ENCODE measurements around the gene PHTF2. TPM values are rescaled to one million over a fixed set of nuclear protein-coding genes. Genes with fewer than 3 reads are reported as not detected.

The PHTF2 gene
- total RNA-seq, 2 experiments from 2014 or later = 26.9 to 62.4 TPM

DNA sequence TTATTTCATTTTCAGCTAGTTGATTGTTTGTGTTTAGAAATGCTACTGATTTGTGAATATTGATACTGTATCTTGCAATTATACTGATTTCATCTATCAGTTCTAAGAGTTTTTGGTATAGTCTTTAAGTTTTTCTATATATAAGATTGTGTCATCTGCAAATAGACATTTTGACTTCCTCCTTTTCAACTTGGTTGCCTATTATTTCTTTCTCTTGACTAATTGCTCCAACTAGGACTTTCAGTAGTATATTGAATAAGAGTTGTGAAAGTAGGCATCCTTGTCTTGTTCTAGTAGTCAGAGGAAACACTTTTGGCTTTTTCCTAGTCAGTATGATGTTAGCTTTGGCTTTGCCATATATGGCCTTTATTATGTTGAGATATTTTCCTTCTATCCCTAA lies 20.4 kb downstream of the PHTF2 start:
- Histone ChIP-seq H3K36me3 (ENCODE audit: insufficient read depth, low read length) (peaks cover 85% of the 10 kb centered on the region), H3K27ac (ENCODE audit: low read depth, low read length, poor library complexity, severe bottlenecking) (peak overlapping the region; percentile 6), H3K9me3 (ENCODE audit: low read length) (peaks cover 60% of the 10 kb centered on the region), H3K4me2 (ENCODE audit: low read length) (no peak overlapping the region), H4K20me1 (ENCODE audit: insufficient read depth, low read length) (no peaks in the 10 kb centered on the region), H3K79me2 (ENCODE audit: insufficient read depth, low read depth, low read length) (peaks cover 99% of the 10 kb centered on the region), H3K4me1 (ENCODE audit: insufficient read depth, low read length, poor library complexity, severe bottlenecking) (peaks cover 28% of the 10 kb centered on the region), H3K9me2 (ENCODE audit: insufficient read depth, low read length) (no peaks in the 10 kb centered on the region), H3K4me3 (ENCODE audit: low read depth, low read length, poor library complexity, severe bottlenecking) (no peak overlapping the region), H2AFZ (ENCODE audit: low read length) (no peak overlapping the region)
- CTCF ChIA-PET (ENCODE audit: unreplicated experiment) = no interaction called here
- no peak for TF ChIP-seq EZH2phosphoT487 (IDR thresholded peaks at IDR 0.05; ENCODE audit: borderline replicate concordance, low read depth, low read length)
- TF ChIP-seq, protein P1, sequence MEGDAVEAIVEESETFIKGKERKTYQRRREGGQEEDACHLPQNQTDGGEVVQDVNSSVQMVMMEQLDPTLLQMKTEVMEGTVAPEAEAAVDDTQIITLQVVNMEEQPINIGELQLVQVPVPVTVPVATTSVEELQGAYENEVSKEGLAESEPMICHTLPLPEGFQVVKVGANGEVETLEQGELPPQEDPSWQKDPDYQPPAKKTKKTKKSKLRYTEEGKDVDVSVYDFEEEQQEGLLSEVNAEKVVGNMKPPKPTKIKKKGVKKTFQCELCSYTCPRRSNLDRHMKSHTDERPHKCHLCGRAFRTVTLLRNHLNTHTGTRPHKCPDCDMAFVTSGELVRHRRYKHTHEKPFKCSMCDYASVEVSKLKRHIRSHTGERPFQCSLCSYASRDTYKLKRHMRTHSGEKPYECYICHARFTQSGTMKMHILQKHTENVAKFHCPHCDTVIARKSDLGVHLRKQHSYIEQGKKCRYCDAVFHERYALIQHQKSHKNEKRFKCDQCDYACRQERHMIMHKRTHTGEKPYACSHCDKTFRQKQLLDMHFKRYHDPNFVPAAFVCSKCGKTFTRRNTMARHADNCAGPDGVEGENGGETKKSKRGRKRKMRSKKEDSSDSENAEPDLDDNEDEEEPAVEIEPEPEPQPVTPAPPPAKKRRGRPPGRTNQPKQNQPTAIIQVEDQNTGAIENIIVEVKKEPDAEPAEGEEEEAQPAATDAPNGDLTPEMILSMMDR (conservative IDR thresholded peaks at IDR 0.05; ENCODE audit: low read length) = no peak
- BruUV-seq (replicated peaks) = no TSS peak
- POLR2A ChIA-PET = no interaction called here
- intact Hi-C loops (cut with micrococcal nuclease; ENCODE audit: unreplicated experiment) = no loop called here
- DNase-seq (ENCODE audit: low spot score) = no peak

DNA sequence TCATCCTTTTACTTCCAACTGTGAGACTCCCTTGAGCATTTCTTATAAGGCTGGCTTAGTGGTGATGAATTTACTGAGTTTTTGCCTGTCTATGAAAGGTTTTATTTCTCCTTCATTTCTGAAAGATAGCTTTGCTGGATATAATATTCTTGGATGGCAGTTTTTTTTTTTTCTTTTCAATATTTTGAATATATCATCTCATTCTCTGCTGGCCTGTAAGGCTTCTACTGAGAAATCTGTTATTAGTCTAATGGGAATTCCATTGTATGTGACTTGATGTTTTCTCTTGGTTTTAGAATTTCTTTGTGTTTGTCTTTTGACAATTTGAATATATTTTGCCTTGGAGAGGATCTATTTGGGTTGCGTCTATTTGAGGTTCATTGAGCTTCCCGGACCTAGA lies 22.4 kb downstream of the PHTF2 start:
- no peak for TF ChIP-seq EZH2phosphoT487 (IDR thresholded peaks at IDR 0.05; ENCODE audit: borderline replicate concordance, low read depth, low read length)
- TF ChIP-seq, protein P1 (conservative IDR thresholded peaks at IDR 0.05; ENCODE audit: low read length) = no peak
- ChIA-PET POLR2A (interaction anchor here (1.0 to 1.5 kb wide), 2 partner anchors 9 to 88 kb away, joined by 3 to 5 read pairs; no protein-coding TSS in a partner anchor), CTCF (ENCODE audit: unreplicated experiment) (interaction anchor here (1.6 kb wide), 1 partner anchor 9 kb away, joined by 4 read pairs; no protein-coding TSS in a partner anchor)
- no peak overlapping the region for H2AFZ ChIP-seq (ENCODE audit: low read length)
- no peaks in the 10 kb centered on the region for H4K20me1 ChIP-seq (ENCODE audit: insufficient read depth, low read length)
- H3K9me3 ChIP-seq (ENCODE audit: low read length) = peaks cover 73% of the 10 kb centered on the region
- H3K36me3 ChIP-seq (ENCODE audit: insufficient read depth, low read length) = peaks cover 83% of the 10 kb centered on the region
- H3K79me2 ChIP-seq (ENCODE audit: insufficient read depth, low read depth, low read length) = peaks cover 98% of the 10 kb centered on the region
- H3K4me3 ChIP-seq (ENCODE audit: low read depth, low read length, poor library complexity, severe bottlenecking) = no peak overlapping the region
- intact Hi-C loops (cut with micrococcal nuclease; ENCODE audit: unreplicated experiment) = no loop called here
- DNase-seq (ENCODE audit: low spot score) = no peak
- no peaks in the 10 kb centered on the region for H3K9me2 ChIP-seq (ENCODE audit: insufficient read depth, low read length)
- peaks cover 44% of the 10 kb centered on the region for H3K4me1 ChIP-seq (ENCODE audit: insufficient read depth, low read length, poor library complexity, severe bottlenecking)
- H3K27ac ChIP-seq (ENCODE audit: low read depth, low read length, poor library complexity, severe bottlenecking) = no peak overlapping the region
- no TSS peak for BruUV-seq (replicated peaks)
- H3K4me2 ChIP-seq (ENCODE audit: low read length) = no peak overlapping the region

DNA sequence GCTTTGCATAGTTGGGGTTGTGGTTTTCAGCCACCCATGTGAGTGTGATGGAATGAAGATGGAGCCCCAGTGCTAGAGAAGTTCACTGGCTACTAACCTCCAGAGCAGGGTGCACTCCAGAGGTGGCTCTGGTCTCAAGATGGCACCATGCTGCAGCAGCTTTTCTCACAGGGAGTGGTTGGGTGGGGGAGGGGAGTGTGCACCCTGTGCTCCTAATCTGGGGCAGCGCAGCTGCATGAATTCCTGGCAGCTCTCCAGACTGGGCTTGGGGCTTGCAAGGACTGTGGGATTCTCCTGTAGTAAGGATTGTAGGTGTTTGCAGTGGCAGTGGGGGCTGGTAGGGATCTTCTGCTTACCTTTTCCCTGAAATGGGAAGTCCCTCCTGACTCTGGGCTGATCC lies 23.7 kb downstream of the PHTF2 start:
- Histone ChIP-seq H3K4me1 (ENCODE audit: insufficient read depth, low read length, poor library complexity, severe bottlenecking) (peaks cover 54% of the 10 kb centered on the region), H3K4me2 (ENCODE audit: low read length) (peak overlapping the region; percentile 18; the same call in 1 of the 2 replicates), H4K20me1 (ENCODE audit: insufficient read depth, low read length) (no peaks in the 10 kb centered on the region), H3K4me3 (ENCODE audit: low read depth, low read length, poor library complexity, severe bottlenecking) (peak overlapping the region; percentile 20), H2AFZ (ENCODE audit: low read length) (no peak overlapping the region), H3K9me3 (ENCODE audit: low read length) (peaks cover 71% of the 10 kb centered on the region), H3K79me2 (ENCODE audit: insufficient read depth, low read depth, low read length) (peaks cover 98% of the 10 kb centered on the region), H3K36me3 (ENCODE audit: insufficient read depth, low read length) (peaks cover 81% of the 10 kb centered on the region), H3K9me2 (ENCODE audit: insufficient read depth, low read length) (no peaks in the 10 kb centered on the region), H3K27ac (ENCODE audit: low read depth, low read length, poor library complexity, severe bottlenecking) (peak overlapping the region; percentile 31)
- CTCF ChIA-PET (ENCODE audit: unreplicated experiment) = interaction anchor here (1.6 kb wide), 1 partner anchor 11 kb away, joined by 4 read pairs; no protein-coding TSS in a partner anchor
- DNase-seq (ENCODE audit: low spot score) = no peak
- intact Hi-C loops (cut with micrococcal nuclease; ENCODE audit: unreplicated experiment) = no loop called here
- POLR2A ChIA-PET = interaction anchor here (0.5 to 0.7 kb wide), 2 partner anchors 138 to 814 kb away, joined by 3 read pairs; no protein-coding TSS in a partner anchor
- BruUV-seq (replicated peaks) = no TSS peak
- TF ChIP-seq EZH2phosphoT487 (IDR thresholded peaks at IDR 0.05; ENCODE audit: borderline replicate concordance, low read depth, low read length) = no peak

Measured in OCI-LY7 (cell line).